Measurements from ENCODE around the gene CHPF. TPM values are rescaled to one million over a fixed set of nuclear protein-coding genes. Genes with fewer than 3 reads are reported as not detected.
A peak's percentile ranks its signal among the peaks of the same experiment; 100 is the strongest.

Gene CHPF
- total and polyA plus RNA-seq, 7 donors = 8.4 to 14.2 (median 12.6) TPM

GRCh38 chr2:219522111-219523030 lies 21.2 kb downstream of the CHPF start:
- Histone ChIP-seq H3K27ac (no peak overlapping the region), H3K4me3 (peak overlapping the region; percentile 34), H3K36me3 (ENCODE audit: insufficient read depth in 1 of 2, low read depth in 1 of 2) (no peaks in the 10 kb centered on the region), H3K27me3 (ENCODE audit: insufficient read depth in 3 of 3, low read length in 2 of 3) (peaks cover 0 to 29% (median 10%) of the 10 kb centered on the region in 3 donors), H3K9me3 (no peaks in the 10 kb centered on the region), H3K4me1 (no peaks in the 10 kb centered on the region)
- DNase-seq = no peak
- TF ChIP-seq, protein P1, sequence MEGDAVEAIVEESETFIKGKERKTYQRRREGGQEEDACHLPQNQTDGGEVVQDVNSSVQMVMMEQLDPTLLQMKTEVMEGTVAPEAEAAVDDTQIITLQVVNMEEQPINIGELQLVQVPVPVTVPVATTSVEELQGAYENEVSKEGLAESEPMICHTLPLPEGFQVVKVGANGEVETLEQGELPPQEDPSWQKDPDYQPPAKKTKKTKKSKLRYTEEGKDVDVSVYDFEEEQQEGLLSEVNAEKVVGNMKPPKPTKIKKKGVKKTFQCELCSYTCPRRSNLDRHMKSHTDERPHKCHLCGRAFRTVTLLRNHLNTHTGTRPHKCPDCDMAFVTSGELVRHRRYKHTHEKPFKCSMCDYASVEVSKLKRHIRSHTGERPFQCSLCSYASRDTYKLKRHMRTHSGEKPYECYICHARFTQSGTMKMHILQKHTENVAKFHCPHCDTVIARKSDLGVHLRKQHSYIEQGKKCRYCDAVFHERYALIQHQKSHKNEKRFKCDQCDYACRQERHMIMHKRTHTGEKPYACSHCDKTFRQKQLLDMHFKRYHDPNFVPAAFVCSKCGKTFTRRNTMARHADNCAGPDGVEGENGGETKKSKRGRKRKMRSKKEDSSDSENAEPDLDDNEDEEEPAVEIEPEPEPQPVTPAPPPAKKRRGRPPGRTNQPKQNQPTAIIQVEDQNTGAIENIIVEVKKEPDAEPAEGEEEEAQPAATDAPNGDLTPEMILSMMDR (IDR thresholded peaks at IDR 0.05) = no peak
- 11 to 17% (median 15%) methylated on average over 27 to 70 of the region's 70 CpGs for WGBS, 3 donors
- peak in 3 of 4 donors; percentile 41 to 63 (median 45) for ATAC-seq
- intact Hi-C loops (cut with DNase I) = loop anchor here in 1 of 2 donors (5.0 kb wide), 1 partner anchor 55 kb away; no protein-coding TSS in a partner anchor

- intact Hi-C loops (cut with DNase I) = loop anchor here in 1 of 2 donors (5.0 kb wide), 1 partner anchor 54 kb away; no protein-coding TSS in a partner anchor
- Histone ChIP-seq H3K9me3 (no peaks in the 10 kb centered on the region), H3K4me1 (no peaks in the 10 kb centered on the region), H3K27ac (no peak overlapping the region), H3K27me3 (ENCODE audit: insufficient read depth in 3 of 3, low read length in 2 of 3) (peaks cover 0 to 29% (median 10%) of the 10 kb centered on the region in 3 donors), H3K36me3 (ENCODE audit: insufficient read depth in 1 of 2, low read depth in 1 of 2) (no peaks in the 10 kb centered on the region), H3K4me3 (no peak overlapping the region)
- TF ChIP-seq, protein P1 (IDR thresholded peaks at IDR 0.05) = peak; percentile 39
- WGBS, 3 donors = 28 to 41% (median 36%) methylated on average over 14 of the region's 14 CpGs
- ATAC-seq (peak; percentile 28 to 46 (median 36)), DNase-seq (no peak)
Measured at GRCh38 chr2:219521066-219521880, 22.3 kb downstream of the CHPF start.

GRCh38 chr2:219520079-219520478 lies 23.5 kb downstream of the CHPF start:
- no peak for ATAC-seq
- TF ChIP-seq, protein P1 (IDR thresholded peaks at IDR 0.05) = no peak
- no peaks in the 10 kb centered on the region for H3K4me1 ChIP-seq
- no peak overlapping the region for H3K4me3 ChIP-seq
- H3K27ac ChIP-seq = no peak overlapping the region
- peaks cover 0 to 34% (median 10%) of the 10 kb centered on the region in 3 donors for H3K27me3 ChIP-seq (ENCODE audit: insufficient read depth in 3 of 3, low read length in 2 of 3)
- H3K9me3 ChIP-seq = no peaks in the 10 kb centered on the region
- no peaks in the 10 kb centered on the region for H3K36me3 ChIP-seq (ENCODE audit: insufficient read depth in 1 of 2, low read depth in 1 of 2)
- WGBS, 3 donors = 69 to 76% (median 74%) methylated on average over 6 to 8 of the region's 8 CpGs
- intact Hi-C loops (cut with DNase I) = loop anchor here in 1 of 2 donors (5.0 kb wide), 1 partner anchor 53 kb away; no protein-coding TSS in a partner anchor
- DNase-seq = no peak

DNA sequence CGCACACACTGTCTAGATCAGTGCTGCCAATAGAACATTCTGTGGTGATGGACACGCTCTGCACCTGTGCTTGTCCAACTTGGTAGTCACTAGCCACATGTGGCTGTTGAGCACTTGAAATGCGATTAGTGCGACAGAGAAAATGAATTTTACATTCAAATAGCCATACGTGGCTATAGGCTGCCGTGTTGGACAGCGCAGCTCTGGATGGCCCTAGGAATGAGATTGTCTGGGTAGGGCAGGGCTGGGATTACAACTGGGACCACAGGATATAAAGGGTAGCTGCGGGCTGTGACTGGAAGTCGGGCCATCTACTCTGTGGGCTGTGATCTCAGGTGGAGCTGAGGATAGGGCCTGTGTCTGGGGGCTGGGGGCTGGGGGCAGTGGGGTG lies 24.1 kb downstream of the CHPF start:
- intact Hi-C loops (cut with DNase I) = no loop called here
- WGBS, 3 donors = 79 to 88% (median 83%) methylated on average over 9 of the region's 9 CpGs
- peaks cover 0 to 37% (median 12%) of the 10 kb centered on the region in 3 donors for H3K27me3 ChIP-seq (ENCODE audit: insufficient read depth in 3 of 3, low read length in 2 of 3)
- H3K27ac ChIP-seq = peak overlapping the region; percentile 30
- peaks cover under 1% of the 10 kb centered on the region for H3K4me1 ChIP-seq
- ATAC-seq = peak in 2 of 4 donors; percentile 1 to 43
- TF ChIP-seq, protein P1 (IDR thresholded peaks at IDR 0.05) = no peak
- DNase-seq = no peak
- no peaks in the 10 kb centered on the region for H3K36me3 ChIP-seq (ENCODE audit: insufficient read depth in 1 of 2, low read depth in 1 of 2)
- H3K9me3 ChIP-seq = no peaks in the 10 kb centered on the region
- H3K4me3 ChIP-seq = no peak overlapping the region
